ENCODE measurements around the gene EEPD1.
"Not testable (repeated sequence)": the region's sequence is repeated elsewhere in the genome, so short reads cannot be mapped to it uniquely, and the experiment has no call there.

EEPD1 gene

GRCh38 chr7:36152756-36153570 lies at the start of gene EEPD1:
EEPD1 (plus strand) TSS chr7:36153254; CDS start chr7:36154325, 1,071 bp downstream.
- peak; percentile 100 for DNase-seq

GRCh38 chr7:36103837-36104561 lies 49.1 kb upstream of the EEPD1 start:
- no peak for DNase-seq

- not testable (repeated sequence) for DNase-seq
Measured at GRCh38 chr7:36106972-36107908, 45.8 kb upstream of the EEPD1 start.

GRCh38 chr7:36107926-36108631 lies 45.0 kb upstream of the EEPD1 start:
- DNase-seq = no peak

GRCh38 chr7:36109013-36109627 lies 43.9 kb upstream of the EEPD1 start:
- DNase-seq = no peak

- no peak for DNase-seq
Measured at GRCh38 chr7:36110584-36110983, 42.5 kb upstream of the EEPD1 start.

GRCh38 chr7:36112969-36113368 lies 40.1 kb upstream of the EEPD1 start:
- DNase-seq = no peak

- DNase-seq = no peak
Measured at GRCh38 chr7:36114355-36114754, 38.7 kb upstream of the EEPD1 start.

GRCh38 chr7:36115448-36116321 lies 37.4 kb upstream of the EEPD1 start:
- DNase-seq = peak; percentile 98

- DNase-seq = peak; percentile 52
Measured at GRCh38 chr7:36116347-36117202, 36.5 kb upstream of the EEPD1 start.

GRCh38 chr7:36117203-36117840 lies 35.7 kb upstream of the EEPD1 start:
- DNase-seq = no peak

- no peak for DNase-seq
Measured at GRCh38 chr7:36118344-36118743, 34.7 kb upstream of the EEPD1 start.

- DNase-seq = peak; percentile 97
Measured at GRCh38 chr7:36119005-36119706, 33.9 kb upstream of the EEPD1 start.

- DNase-seq = not testable (repeated sequence)
Measured at GRCh38 chr7:36119983-36120646, 32.9 kb upstream of the EEPD1 start.

GRCh38 chr7:36125630-36126029 lies 27.4 kb upstream of the EEPD1 start:
- not testable (repeated sequence) for DNase-seq

- DNase-seq = no peak
Measured at GRCh38 chr7:36127075-36127740, 25.8 kb upstream of the EEPD1 start.

GRCh38 chr7:36128448-36129047 lies 24.5 kb upstream of the EEPD1 start:
- peak; percentile 39 for DNase-seq

Data from suppressor macrophage treated with lipopolysaccharide for 4 hours (primary cell).